SU-DHL-6 (cell line): ENCODE results near the gene INPP4B.

Experiments
- CTCF ChIP-seq: fragments of 200-600 bp; sonication (generic); IDR thresholded peaks from one replicate; pipeline ENCODE4 v1.5.1; 2017; ENCODE audit warnings: antibody characterized with exemption, mild to moderate bottlenecking, low read length, moderate library complexity; ENCODE audit not compliant: insufficient read depth, poor library complexity, severe bottlenecking
- EZH2phosphoT487 ChIP-seq: fragments of 200-600 bp; sonication (generic), shearing (Covaris generic); conservative IDR thresholded peaks from 2 replicates; pipeline ENCODE4 v1.6.1; 2018; ENCODE audit warnings: mild to moderate bottlenecking, antibody characterized with exemption, low read length, moderate library complexity, mixed read lengths

GRCh38 chr4:142291299-142292050 is 554.6 kb downstream of the INPP4B start:
- TF ChIP-seq CTCF = no peak
- no peak for TF ChIP-seq EZH2phosphoT487
